HT1080 (cell line): ENCODE results near the gene PANK1. TPM values are rescaled to one million over a fixed set of nuclear protein-coding genes. Genes with fewer than 3 reads are reported as not detected.

Source experiments
- DNase-seq: peaks from one replicate; pipeline ENCODE4 v3.0.0-alpha.2; 2015; ENCODE audit warnings: low read depth
- polyA plus RNA-seq, 2 experiments: library from polyadenylated mRNA; depleted of rRNA; stranded (reverse); fragments of >200 nt; gene quantifications; 2 replicates each; pipeline ENCODE4 v1.2.3, GENCODE V29; 2015
- total RNA-seq: library from RNA; depleted of rRNA; stranded (reverse); fragments of >200 nt; shearing (Covaris generic); gene quantifications from 2 replicates; pipeline ENCODE4 v1.2.3, GENCODE V29; 2014; rRNA removed

The PANK1 gene
- total RNA-seq: 3.8 and 5.0 TPM in 2 replicates
- polyA plus RNA-seq (2015; cell fraction: cytosol; rRNA removed): 2.6 and 3.9 TPM in 2 replicates
- polyA plus RNA-seq (2015; cell fraction: nucleus; rRNA removed): 1.6 and 3.1 TPM in 2 replicates

GRCh38 chr10:89644967-89645741, at the start of gene PANK1:
TSS of gene PANK1 (minus strand) at chr10:89645242. CDS start at chr10:89644891, 351 bp downstream.
- DNase-seq: peak; percentile 67

GRCh38 chr10:89693176-89693575, 48.1 kb upstream of the PANK1 start:
- no peak for DNase-seq

- DNase-seq: no peak
Observed at GRCh38 chr10:89692416-89692815, 47.4 kb upstream of the PANK1 start.

- DNase-seq: no peak
Observed at GRCh38 chr10:89690027-89690426, 45.0 kb upstream of the PANK1 start.

GRCh38 chr10:89685936-89686335, 40.9 kb upstream of the PANK1 start:
- no peak for DNase-seq

- peak; percentile 71 for DNase-seq
Observed at GRCh38 chr10:89684604-89685003, 39.6 kb upstream of the PANK1 start.

- no peak for DNase-seq
Observed at GRCh38 chr10:89683883-89684282, 38.8 kb upstream of the PANK1 start.

- DNase-seq: no peak
Observed at GRCh38 chr10:89679986-89680385, 34.9 kb upstream of the PANK1 start.

- DNase-seq: no peak
Observed at GRCh38 chr10:89677341-89677740, 32.3 kb upstream of the PANK1 start.

- no peak for DNase-seq
Observed at GRCh38 chr10:89670926-89671325, 25.9 kb upstream of the PANK1 start.

GRCh38 chr10:89669985-89670384, 24.9 kb upstream of the PANK1 start:
- DNase-seq: no peak

GRCh38 chr10:89668386-89669071, 23.5 kb upstream of the PANK1 start:
- peak; percentile 3 for DNase-seq

GRCh38 chr10:89666138-89666537, 21.1 kb upstream of the PANK1 start:
- no peak for DNase-seq

GRCh38 chr10:89665302-89665701, 20.3 kb upstream of the PANK1 start:
- no peak for DNase-seq

GRCh38 chr10:89664203-89664602, 19.2 kb upstream of the PANK1 start:
- no peak for DNase-seq

GRCh38 chr10:89663144-89663543, 18.1 kb upstream of the PANK1 start:
- no peak for DNase-seq

- DNase-seq: no peak
Observed at GRCh38 chr10:89662596-89662995, 17.6 kb upstream of the PANK1 start.

GRCh38 chr10:89659143-89660131, 14.4 kb upstream of the PANK1 start:
- peak; percentile 44 for DNase-seq

GRCh38 chr10:89657302-89657701, 12.3 kb upstream of the PANK1 start:
- no peak for DNase-seq

- DNase-seq: no peak
Observed at GRCh38 chr10:89655722-89656121, 10.7 kb upstream of the PANK1 start.

GRCh38 chr10:89653410-89653869, 8.4 kb upstream of the PANK1 start:
- peak; percentile 88 for DNase-seq
